Glomerular visceral epithelial cell (primary cell): ENCODE results near the gene ADARB2.

Experiments used
- DNase-seq: peaks from one replicate; pipeline ENCODE4 v3.0.0-alpha.2; 2016; ENCODE audit errors: extremely low spot score

Gene ADARB2

GRCh38 chr10:1571587-1572237 lies 165.6 kb downstream of the ADARB2 start:
- DNase-seq: no peak

GRCh38 chr10:1570416-1571051 lies 166.8 kb downstream of the ADARB2 start:
- no peak for DNase-seq

- no peak for DNase-seq
These were observed 168.1 kb downstream of the ADARB2 start for GRCh38 chr10:1569208-1569607.

GRCh38 chr10:1567742-1568495 lies 169.4 kb downstream of the ADARB2 start:
- DNase-seq: no peak

GRCh38 chr10:1567152-1567551 lies 170.2 kb downstream of the ADARB2 start:
- no peak for DNase-seq

GRCh38 chr10:1564791-1565190 lies 172.5 kb downstream of the ADARB2 start:
- DNase-seq: no peak

GRCh38 chr10:1563028-1563427 lies 174.3 kb downstream of the ADARB2 start:
- DNase-seq: no peak

GRCh38 chr10:1561731-1562337 lies 175.5 kb downstream of the ADARB2 start:
- no peak for DNase-seq

GRCh38 chr10:1560535-1561192 lies 176.7 kb downstream of the ADARB2 start:
- no peak for DNase-seq

GRCh38 chr10:1559761-1560160 lies 177.6 kb downstream of the ADARB2 start:
- DNase-seq: no peak

- DNase-seq: no peak
These were observed 178.0 kb downstream of the ADARB2 start for GRCh38 chr10:1559311-1559710.

GRCh38 chr10:1558906-1559305 lies 178.4 kb downstream of the ADARB2 start:
- no peak for DNase-seq

GRCh38 chr10:1557081-1557480 lies 180.2 kb downstream of the ADARB2 start:
- no peak for DNase-seq

- DNase-seq: no peak
These were observed 180.8 kb downstream of the ADARB2 start for GRCh38 chr10:1556496-1556895.

GRCh38 chr10:1553951-1554350 lies 183.4 kb downstream of the ADARB2 start:
- DNase-seq: no peak

- DNase-seq: no peak
These were observed 184.2 kb downstream of the ADARB2 start for GRCh38 chr10:1552881-1553670.

- no peak for DNase-seq
These were observed 184.9 kb downstream of the ADARB2 start for GRCh38 chr10:1552406-1552805.

GRCh38 chr10:1551636-1552338 lies 185.5 kb downstream of the ADARB2 start:
- DNase-seq: no peak

GRCh38 chr10:1550616-1551015 lies 186.7 kb downstream of the ADARB2 start:
- DNase-seq: no peak

- DNase-seq: no peak
These were observed 187.1 kb downstream of the ADARB2 start for GRCh38 chr10:1550291-1550595.
